RKO (cell line): ENCODE data around the gene BRD2.

Experiments
- DNase-seq: peaks from one replicate; pipeline ENCODE4 v3.0.0-alpha.2; 2016; ENCODE audit warnings: low spot score

Gene BRD2

DNA sequence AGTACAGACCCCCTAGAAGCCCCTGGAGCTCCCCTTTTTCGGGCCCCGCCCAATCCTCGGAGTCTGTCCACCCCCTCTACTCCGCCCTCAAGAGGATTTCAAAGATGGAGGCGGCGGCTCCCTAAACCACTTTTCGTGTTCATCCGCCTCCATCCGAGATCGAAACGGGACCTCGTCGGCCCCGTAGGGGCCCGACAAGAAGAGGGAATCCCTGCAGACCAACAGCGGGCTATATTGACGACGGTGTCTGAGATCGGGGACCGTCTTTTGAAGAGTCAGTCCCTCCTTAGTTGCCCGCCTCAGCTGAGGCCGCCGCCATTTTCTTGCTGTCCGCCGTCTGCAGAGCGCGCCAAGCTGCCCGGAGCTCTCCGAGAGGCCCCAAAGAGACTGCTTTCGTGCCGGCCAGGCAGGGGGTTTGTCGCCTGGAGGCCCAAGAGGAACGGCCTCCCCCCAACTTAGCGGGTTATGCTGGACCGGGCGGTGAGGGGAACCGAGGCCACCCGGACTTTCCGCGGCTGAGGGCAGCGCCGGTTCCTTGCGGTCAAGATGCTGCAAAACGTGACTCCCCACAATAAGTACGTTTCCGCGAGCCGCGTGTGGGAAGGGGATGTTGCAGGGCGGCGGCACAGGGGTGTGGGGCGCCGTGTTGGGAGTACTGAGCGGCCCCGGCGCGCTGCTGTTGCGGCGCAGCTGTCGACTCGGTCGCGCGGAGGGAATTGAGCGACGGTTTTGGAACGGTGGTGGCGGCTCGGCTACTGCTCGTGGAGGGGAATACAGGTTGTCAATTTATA, 4.2 kb downstream of the BRD2 start:
- no peak for DNase-seq

DNA sequence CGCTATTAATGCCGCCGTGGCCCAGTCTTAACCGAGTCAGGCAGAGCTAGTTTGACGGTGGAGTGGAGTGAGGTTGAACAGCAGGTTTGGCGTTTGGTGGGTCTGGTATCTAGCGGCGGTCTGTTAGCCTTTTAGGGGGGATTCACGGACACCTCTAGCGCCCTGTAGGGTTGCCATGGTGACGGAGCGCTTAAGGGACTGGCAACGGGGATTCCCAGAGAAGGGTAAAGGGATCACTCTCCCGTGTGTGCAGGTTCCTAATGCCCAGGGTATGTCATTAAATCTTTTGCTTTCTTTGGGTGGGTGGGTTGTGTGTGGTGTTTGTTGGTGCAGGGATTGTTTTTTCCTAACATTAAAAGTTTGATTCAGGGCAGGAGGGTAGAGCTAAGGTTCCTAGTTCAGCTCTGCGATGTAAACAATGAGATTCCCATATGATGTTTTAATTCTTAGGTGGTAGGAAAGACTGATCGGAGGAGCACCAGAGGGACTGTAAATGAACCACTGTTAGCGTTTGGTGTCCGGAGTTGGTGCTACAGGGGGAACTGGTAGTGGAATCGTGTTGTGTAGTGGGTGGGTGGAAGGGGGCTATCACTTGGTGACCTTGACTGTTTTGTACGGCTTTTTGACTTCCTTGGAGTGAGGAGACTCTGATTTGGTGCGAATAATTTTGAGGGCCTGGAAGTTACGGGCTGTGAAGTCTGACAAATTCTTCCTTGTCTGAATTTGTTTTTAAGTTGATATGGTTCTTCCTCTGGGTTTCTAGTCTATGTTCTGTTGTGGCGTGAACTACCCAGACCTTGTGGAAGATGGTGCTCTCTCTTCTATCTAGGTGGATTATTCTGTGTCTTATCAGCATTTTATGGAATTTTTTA, 5.0 kb downstream of the BRD2 start:
- no peak for DNase-seq

- peak; percentile 73 for DNase-seq
Observed at GRCh38 chr6:32974016-32974333, 5.6 kb downstream of the BRD2 start.

GRCh38 chr6:32974541-32975308, 6.3 kb downstream of the BRD2 start:
- DNase-seq: no peak

DNA sequence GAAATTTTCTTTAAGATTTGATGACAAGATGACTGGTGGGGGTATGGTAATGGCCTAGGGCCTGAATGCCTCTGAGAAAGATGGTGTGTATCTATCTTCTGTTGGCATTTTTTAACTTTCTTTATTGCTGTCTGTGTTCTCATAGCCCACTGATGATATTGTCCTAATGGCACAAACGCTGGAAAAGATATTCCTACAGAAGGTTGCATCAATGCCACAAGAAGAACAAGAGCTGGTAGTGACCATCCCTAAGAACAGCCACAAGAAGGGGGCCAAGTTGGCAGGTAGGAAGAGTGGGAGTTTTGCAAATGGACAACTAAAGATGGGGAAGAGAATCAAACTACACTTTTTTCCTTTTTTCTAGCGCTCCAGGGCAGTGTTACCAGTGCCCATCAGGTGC, 7.5 kb downstream of the BRD2 start:
- no peak for DNase-seq

DNA sequence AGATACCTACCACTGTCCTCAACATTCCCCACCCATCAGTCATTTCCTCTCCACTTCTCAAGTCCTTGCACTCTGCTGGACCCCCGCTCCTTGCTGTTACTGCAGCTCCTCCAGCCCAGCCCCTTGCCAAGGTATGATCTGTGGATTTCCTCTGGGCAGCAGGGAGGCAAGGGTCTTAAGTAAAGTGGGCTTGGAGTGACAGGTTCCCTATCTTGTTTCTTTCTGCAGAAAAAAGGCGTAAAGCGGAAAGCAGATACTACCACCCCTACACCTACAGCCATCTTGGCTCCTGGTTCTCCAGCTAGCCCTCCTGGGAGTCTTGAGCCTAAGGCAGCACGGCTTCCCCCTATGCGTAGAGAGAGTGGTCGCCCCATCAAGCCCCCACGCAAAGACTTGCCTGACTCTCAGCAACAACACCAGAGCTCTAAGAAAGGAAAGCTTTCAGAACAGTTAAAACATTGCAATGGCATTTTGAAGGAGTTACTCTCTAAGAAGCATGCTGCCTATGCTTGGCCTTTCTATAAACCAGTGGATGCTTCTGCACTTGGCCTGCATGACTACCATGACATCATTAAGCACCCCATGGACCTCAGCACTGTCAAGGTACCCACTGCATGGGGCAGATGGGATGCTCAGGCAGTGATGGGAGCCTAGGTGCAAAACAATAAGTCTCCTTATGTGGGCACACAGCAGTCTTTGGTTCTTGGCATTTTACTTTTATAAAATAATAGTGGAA, 8.1 kb downstream of the BRD2 start:
- DNase-seq: no peak

DNA sequence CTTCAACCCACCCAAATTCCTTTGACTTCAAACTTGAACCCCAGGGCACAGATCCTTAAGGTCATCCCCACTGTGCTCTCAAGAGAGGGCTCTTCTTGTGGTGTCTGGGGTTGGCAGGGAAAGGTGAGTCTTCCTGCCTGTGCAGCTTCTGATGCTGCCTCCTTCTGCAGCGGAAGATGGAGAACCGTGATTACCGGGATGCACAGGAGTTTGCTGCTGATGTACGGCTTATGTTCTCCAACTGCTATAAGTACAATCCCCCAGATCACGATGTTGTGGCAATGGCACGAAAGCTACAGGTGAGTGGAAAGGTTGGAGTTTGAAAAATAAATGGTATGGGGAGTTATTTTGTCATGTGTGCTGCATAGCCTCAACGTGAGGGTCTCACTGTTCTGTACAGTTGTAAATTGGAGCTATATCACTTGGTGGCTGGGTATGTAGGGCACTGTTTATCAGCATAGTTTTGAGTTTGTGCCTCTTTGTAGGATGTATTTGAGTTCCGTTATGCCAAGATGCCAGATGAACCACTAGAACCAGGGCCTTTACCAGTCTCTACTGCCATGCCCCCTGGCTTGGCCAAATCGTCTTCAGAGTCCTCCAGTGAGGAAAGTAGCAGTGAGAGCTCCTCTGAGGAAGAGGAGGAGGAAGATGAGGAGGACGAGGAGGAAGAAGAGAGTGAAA, 9.0 kb downstream of the BRD2 start:
- DNase-seq: no peak

- DNase-seq: no peak
Observed at GRCh38 chr6:32977953-32978324, 9.5 kb downstream of the BRD2 start.

DNA sequence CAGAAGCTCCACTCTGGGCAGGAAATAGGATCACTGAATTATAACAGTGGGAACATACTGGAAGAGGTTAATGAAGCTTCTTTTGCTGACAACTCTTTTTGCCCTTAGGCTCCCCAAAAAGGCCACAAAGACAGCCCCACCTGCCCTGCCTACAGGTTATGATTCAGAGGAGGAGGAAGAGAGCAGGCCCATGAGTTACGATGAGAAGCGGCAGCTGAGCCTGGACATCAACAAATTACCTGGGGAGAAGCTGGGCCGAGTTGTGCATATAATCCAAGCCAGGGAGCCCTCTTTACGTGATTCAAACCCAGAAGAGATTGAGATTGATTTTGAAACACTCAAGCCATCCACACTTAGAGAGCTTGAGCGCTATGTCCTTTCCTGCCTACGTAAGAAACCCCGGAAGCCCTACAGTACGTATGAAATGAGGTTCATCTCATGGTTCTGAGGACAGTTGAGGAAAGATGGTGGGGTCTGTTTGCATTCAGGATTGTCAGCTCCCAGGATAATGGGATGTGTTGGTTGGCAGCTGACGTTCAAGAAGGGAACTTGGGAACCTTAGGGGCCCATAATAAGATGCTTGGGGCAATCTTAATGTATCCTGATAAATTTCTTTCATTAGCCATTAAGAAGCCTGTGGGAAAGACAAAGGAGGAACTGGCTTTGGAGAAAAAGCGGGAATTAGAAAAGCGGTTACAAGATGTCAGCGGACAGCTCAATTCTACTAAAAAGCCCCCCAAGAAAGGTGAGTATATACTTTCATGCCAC, 11.5 kb downstream of the BRD2 start:
- no peak for DNase-seq

DNA sequence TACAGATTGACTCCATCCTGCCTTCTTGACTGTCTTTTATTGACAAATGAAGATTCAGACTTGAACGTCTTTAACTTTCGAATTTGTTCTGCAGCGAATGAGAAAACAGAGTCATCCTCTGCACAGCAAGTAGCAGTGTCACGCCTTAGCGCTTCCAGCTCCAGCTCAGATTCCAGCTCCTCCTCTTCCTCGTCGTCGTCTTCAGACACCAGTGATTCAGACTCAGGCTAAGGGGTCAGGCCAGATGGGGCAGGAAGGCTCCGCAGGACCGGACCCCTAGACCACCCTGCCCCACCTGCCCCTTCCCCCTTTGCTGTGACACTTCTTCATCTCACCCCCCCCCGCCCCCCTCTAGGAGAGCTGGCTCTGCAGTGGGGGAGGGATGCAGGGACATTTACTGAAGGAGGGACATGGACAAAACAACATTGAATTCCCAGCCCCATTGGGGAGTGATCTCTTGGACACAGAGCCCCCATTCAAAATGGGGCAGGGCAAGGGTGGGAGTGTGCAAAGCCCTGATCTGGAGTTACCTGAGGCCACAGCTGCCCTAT, 12.2 kb downstream of the BRD2 start:
- DNase-seq: no peak

DNA sequence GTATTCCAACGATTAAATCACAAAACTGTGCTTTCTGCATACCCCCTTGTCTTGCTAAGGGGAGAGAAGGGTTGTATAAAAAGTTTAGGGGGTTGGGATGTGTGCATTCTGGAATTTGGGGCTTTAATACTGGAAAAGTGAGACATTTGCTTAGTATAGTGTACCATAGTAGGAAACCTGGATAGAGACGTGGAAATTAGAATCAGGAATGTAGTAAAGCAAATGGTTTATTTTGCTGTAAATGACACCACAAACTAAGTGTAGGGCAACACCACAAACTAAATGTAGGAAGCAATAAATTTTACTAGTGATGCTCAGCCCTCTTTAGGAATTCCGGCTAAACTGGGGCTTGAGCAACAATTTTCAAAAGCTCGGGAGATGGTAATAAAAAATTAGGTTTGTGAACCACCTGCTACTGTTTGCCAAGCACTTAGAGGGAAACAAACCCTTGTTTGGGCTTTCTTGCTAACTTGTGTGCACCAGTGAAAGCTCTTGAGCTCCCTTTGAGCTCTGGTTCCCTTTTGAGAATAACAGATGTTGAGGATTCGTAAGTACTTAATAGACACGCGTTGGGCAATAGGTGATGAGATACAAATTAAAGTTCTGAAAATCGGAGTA, 13.8 kb downstream of the BRD2 start:
- DNase-seq: peak; percentile 22

DNA sequence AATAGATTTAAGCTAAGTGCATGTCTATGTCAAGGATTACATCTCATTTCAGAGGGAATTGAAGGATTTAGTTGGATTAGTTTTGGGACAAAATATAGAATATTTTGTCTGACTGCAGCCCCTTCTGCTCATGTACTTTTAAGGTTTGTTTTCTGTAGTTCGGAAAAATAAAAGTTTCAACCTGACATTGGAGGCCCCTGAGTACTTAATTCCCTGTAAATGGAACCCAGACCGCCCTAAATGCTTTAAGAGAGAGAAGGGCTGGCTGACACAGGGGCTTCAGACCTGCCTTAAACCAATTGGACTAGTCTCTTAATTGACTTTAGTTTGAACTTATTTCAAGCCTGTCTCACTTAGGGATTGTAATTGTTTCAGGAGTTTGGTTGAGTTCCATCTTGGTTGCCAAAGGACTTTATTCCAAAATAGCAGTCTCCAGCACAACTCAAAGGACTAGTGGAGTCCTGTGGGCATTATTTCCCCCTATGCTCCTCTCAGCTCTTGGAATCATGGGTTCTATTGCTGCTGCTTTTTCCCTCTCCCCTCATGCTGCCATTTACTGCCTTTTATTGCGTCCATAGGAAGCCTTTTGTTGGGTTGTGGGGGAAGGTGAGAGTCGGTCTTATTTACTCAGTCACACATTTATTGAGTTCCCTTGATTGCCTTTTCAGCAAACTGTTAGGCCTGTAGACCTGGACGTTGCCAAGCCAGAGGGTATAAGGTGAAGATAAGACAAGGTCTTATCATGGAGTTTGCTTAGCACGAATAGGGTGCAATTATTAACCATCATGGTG, 14.5 kb downstream of the BRD2 start:
- DNase-seq: no peak

DNA sequence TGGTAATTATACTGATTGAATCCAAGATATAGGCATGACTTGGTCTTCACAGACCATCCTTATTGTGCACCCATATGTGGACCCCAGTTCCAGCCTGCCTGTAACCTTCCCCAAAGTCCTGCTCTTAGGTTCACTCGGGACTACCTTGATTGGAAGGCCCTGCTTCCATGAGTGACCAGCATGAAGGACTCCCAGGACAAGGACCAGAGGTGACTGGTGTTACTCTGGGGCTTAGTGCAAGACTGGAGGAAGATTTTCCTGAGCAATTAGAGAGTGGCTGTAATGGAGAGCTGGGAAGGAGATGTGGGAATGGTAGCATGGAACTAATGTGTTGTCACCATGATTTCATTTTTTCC, 15.1 kb downstream of the BRD2 start:
- no peak for DNase-seq

DNA sequence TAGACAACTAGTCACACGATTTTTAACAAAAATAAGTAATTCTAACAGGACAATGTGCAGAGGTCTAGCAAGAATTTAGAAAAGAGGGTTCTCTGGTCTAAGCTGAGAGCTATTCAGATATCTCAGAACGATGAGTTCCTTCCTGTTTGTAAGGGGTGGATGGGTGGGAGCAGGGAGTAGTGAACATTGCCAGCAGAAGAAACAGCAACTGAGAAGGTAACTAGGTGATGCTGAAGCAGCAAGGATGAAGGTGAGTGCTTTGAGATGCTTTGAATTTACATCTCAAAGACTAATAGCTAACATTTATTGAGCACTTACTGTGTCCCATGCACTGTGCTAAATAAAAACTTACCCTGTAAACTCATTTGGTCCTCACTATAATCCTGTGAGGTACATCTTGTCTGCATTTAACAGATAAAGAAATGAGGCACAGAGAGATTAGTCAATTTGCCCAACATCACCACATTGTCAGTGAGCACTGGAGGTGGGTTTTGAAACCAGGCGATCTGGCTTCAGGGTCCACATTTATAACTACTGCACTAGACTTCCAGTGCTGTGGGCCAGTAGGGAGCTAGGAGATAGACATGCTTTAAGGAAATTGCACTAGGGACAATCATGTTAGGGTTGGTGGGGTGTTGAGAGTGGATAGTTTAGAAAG, 15.7 kb downstream of the BRD2 start:
- no peak for DNase-seq

GRCh38 chr6:32984622-32985389, 16.4 kb downstream of the BRD2 start:
- peak; percentile 90 for DNase-seq

- no peak for DNase-seq
Observed at GRCh38 chr6:32989368-32989767, 21.0 kb downstream of the BRD2 start.

DNA sequence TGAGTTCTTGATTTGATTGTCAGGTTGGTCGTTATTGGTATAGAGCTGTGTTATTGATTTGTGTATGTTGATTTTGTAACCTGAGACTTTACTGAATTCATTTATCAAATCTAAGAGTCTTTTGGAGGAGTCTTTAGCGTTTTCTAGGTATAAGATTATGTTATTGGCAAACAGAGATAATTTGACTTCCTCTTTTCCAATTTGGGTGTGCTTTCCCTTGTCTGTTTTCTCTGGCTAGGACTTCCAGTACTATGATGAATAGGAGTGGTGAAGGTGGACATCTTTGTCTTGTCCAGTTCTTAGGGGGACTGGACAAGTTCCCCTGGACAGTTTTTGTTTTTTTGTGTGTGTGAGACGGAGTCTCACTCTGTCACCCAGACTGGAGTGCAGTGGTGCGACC, 23.6 kb downstream of the BRD2 start:
- no peak for DNase-seq
